Fibroblast of peridontal ligament (primary cell): ENCODE data around the gene LRRC49.
"Not testable (repeated sequence)": the region's sequence is repeated elsewhere in the genome, so short reads cannot be mapped to it uniquely, and the experiment has no call there.

Source experiments
- DNase-seq: peaks from one replicate; pipeline ENCODE4 v3.0.0-alpha.2; 2010; ENCODE audit errors: extremely low read depth

LRRC49 gene, protein sequence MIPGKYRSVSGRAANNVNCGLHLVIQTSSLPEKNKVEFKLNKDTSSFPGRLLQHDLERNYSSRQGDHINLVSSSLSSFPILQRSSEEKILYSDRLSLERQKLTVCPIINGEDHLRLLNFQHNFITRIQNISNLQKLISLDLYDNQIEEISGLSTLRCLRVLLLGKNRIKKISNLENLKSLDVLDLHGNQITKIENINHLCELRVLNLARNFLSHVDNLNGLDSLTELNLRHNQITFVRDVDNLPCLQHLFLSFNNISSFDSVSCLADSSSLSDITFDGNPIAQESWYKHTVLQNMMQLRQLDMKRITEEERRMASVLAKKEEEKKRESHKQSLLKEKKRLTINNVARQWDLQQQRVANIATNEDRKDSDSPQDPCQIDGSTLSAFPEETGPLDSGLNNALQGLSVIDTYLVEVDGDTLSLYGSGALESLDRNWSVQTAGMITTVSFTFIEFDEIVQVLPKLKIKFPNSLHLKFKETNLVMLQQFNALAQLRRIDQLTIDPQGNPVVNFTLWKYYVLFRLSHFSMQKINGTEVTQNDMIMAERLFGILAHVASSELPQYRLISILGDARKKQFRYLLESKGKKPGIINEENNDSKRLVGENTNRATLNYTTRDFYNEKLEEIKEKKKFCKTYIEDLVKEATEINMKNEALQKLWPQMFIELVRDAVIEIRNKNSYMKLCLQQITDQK

GRCh38 chr15:70892002-70892911, at the start of gene LRRC49, which contains the start of gene THAP10:
Gene LRRC49 (plus strand): TSS chr15:70892826. CDS start chr15:70892895, 69 bp downstream.
Gene THAP10 (minus strand): TSS chr15:70892433. CDS start chr15:70892272, 161 bp downstream.
- peak; percentile 97 for DNase-seq

DNA sequence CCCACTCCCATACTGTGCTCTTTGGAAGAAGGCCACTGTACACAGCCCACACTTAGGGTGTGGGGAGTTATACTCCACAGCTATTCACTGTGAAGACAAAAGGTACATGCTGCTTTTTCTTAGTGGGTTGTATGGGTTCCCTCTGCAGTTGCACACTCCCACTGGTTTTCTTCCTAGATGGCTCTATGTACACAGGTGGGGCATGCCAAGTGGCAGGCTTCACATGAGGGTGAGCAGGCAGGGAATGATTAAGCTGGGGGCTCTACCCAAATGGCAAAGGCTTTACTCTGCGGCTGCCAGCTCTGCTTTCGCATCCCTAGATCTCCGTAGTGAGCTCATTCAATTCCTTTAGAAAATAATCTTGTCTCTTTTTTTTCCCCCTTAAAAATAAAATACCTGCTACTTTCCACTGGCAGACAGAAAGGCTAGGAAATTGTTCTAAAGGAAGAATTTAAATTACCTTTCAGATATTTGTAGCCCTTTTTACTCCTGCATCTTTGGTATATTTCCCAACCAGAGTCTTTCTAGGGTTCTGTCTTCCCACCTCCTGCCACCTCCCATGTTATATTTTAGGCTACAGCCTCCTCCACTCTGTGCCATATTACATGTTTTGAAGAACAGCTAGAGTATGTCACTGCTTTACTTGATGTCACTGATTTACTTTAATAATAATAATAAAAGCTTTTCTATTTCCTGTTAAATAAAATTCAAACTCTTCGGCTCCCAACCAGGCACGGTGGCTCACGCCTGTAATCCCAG, 46.8 kb upstream of the LRRC49 start:
- DNase-seq: no peak

GRCh38 chr15:70851889-70852288, 40.7 kb upstream of the LRRC49 start:
- DNase-seq: no peak

GRCh38 chr15:70852501-70853317, 39.9 kb upstream of the LRRC49 start:
- DNase-seq: peak; percentile 60

- DNase-seq: peak; percentile 64
Measured at GRCh38 chr15:70853318-70853972, 39.2 kb upstream of the LRRC49 start.

DNA sequence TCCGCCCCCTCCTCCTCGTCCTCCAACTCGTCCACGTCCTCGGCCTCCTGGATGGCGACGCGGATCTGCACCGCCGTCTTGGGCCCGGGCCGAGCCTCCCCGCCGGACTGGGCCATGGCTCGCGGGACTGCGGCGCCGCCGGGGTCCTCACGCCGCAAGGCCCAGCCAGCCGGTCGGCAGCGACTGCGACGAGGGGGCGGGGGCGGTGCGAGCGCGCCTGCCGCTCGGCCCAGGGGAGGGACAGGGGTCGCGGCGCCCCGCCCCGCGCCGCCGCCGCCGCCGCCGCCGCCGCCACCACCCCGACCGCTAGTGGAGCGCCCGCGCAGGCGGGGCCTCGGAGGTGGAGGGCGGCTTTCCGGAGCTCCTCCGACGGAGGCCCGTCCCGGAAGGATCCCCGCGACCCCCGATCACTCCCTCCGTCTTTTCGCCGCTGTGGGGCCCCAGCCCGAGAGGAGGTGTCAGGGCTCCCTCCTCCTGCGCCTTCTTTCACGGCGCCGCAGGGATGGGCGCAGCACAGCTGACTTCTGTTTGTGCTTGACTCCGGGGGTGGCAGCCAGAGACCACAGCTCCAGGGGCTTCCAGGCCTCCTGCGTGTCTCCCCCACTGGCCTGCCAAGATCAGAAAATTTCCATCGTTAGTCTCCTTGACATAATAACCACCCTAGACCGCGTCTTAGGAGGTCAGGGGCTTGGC, 38.5 kb upstream of the LRRC49 start, which contains the start of gene LARP6:
Gene LARP6 (minus strand): TSS at position 185 of the 693 bp plus-strand sequence. CDS start 69 bp downstream, at position 116.
- peak; percentile 27 for DNase-seq

GRCh38 chr15:70854666-70854976, 38.0 kb upstream of the LRRC49 start:
- DNase-seq: peak; percentile 66

DNA sequence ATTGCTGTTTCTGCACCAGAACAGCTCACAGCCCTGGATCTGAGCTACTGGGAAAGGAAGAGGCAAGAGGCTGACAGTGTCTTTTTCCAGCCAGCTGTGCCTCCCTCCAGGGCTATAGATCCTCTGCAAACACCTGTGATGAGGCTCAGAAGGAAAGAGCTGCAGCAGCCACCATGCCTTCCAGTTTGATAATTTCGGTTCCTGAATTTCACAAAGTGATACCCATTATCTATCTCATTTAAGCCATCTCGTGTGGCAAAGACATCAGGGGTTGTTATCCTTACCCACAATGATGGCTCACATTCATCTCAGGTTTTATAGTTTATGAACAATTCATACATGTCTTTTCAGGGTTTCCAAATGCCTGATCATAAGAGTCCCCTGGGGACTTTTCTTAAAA, 36.9 kb upstream of the LRRC49 start:
- DNase-seq: no peak

DNA sequence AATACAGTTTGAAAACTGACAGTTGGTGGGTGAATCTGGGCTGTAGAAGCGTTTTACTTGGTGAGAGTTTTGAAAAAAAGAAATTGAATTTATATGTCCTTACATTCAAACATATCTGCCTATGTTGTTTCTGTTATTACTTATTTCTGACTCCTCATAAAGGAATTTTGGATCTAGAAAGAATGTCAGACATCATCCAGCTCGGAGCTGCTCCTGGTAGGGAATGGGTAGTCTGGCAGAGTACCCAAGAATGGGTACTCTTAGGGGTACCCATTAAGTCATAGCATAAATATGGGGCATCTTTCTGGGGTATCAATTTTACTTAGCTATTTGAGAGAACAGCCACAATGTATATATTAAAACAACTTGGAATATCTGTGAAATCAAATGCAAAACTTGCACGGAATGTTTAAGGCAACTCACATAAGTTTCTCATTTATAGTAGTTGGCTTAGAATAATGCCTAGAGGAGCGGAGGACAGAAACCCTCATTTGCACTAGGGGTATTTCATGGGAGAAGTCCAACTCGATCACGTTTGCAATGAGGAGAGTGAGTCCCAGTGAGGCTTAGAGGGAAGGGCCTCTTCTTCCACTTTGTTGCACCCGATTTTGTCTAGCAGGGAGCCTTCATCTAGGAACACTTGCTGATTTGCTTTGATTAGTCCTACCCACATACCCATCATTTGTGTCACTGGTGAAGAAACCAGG, 36.3 kb upstream of the LRRC49 start:
- peak; percentile 71 for DNase-seq

- DNase-seq: peak; percentile 100
Measured at GRCh38 chr15:70856884-70857561, 35.6 kb upstream of the LRRC49 start.

GRCh38 chr15:70857562-70858285, 34.9 kb upstream of the LRRC49 start:
- DNase-seq: peak; percentile 43

DNA sequence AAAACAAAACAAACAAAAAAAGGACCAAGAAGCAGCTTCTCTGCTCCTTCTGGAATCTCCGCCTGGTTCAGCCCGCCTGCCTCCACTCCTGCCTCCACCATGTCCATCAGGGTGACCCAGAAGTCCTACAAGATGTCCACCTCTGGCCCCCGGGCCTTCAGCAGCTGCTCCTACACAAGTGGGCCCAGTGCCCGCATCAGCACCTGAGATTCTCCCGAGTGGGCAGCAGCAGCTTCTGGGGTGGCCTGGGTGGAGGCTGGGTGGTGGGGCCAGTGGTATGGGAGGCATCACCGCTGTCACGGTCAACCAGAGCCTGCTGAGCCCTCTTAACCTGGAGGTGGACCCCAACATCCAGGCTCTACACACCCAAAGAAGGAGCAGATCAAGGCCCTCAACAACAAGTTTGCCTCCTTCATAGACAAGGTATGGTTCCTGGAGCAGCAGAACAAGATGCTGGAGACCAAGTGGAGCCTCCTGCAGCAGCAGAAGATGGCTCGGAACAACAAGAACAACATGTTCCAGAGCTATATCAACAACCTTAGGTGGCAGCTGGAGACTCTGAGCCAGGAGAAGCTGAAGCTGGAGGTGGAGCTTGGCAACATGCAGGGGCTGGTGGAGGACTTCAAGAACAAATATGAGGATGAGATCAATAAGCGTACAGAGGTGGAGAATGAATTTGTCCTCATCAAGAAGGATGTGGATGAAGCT, 33.9 kb upstream of the LRRC49 start:
- not testable (repeated sequence) for DNase-seq

GRCh38 chr15:70859322-70859908, 33.2 kb upstream of the LRRC49 start:
- no peak for DNase-seq

GRCh38 chr15:70859998-70860397, 32.6 kb upstream of the LRRC49 start:
- DNase-seq: no peak

DNA sequence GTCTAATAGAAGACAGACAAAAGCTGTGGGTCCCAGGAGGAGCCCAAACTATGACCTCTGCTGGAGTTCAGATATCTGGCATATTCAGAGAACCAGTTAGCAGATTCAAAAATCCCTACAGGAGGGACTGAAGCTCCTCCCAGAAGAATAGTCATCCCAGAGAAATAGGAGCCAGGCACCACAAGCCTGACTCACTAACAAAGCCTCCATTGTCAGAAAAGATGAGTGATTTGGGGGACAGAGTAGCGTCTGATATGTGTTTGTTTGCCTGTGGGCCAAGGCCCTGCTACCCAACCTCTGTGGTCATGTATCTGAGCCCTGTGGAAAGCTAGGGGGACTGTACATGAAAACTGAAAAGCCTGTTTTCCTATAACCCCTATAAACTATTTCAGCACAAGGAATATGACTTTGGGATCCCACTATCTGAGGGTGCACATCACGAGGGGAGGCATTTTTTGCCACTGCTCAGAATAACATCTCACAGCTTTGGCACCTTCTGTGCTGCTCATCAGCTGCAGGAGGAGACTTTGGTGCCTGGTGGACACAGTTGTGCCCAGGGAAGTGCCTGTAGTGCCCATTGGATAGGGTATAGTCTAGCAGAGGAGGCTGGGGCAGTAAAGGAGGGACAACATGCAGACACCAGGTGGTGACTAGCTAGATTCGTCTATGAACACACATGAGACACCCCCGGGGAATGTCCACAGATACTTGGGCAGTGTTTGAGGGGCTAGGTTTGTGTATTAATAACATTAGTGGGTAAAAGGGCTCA, 29.0 kb upstream of the LRRC49 start:
- peak; percentile 86 for DNase-seq
